HepG2 (cell line): Measurements from ENCODE around the gene STARD10. TPM values are rescaled to one million over a fixed set of nuclear protein-coding genes. Genes with fewer than 3 reads are reported as not detected.

Experiments used
- CCDC6 ChIP-seq: sonication (generic); formaldehyde crosslinking; IDR thresholded peaks from 2 replicates; pipeline ENCODE4 v1.8.1; 2022; ENCODE audit warnings: mild to moderate bottlenecking, missing genetic modification reagents, moderate library complexity
- EED ChIP-seq: sonication (generic); formaldehyde crosslinking; IDR thresholded peaks from 2 replicates; pipeline ENCODE4 v1.5.0; 2020; ENCODE audit warnings: mild to moderate bottlenecking, missing genetic modification reagents
- ELF4 ChIP-seq: sonication (generic); formaldehyde crosslinking; IDR thresholded peaks from 2 replicates; pipeline ENCODE4 v1.5.0; 2020; ENCODE audit warnings: missing genetic modification reagents, mild to moderate bottlenecking, moderate library complexity, borderline replicate concordance
- FOSL2 ChIP-seq: sonication (generic); formaldehyde crosslinking; IDR thresholded peaks from 2 replicates; pipeline ENCODE4 v1.4.0; 2020; ENCODE audit warnings: missing genetic modification reagents
- GFI1 ChIP-seq: sonication (generic); formaldehyde crosslinking; IDR thresholded peaks from 2 replicates; pipeline ENCODE4 v1.5.0; 2020; ENCODE audit warnings: missing genetic modification reagents, mild to moderate bottlenecking, borderline replicate concordance
- HIVEP1 ChIP-seq: sonication (generic); formaldehyde crosslinking; IDR thresholded peaks from 2 replicates; pipeline ENCODE4 v1.4.0; 2020; ENCODE audit warnings: mild to moderate bottlenecking, missing genetic modification reagents
- HMG20A ChIP-seq: IDR thresholded peaks from 2 replicates; pipeline ENCODE4 v1.6.1; 2016; ENCODE audit warnings: borderline replicate concordance
- HNRNPL ChIP-seq: fragments of 200-400 bp; formaldehyde crosslinking; IDR thresholded peaks from 2 replicates; pipeline ENCODE4 v1.6.1; 2017; ENCODE audit warnings: mild to moderate bottlenecking, low read depth, low read length
- KLF6 ChIP-seq: IDR thresholded peaks from 2 replicates; pipeline ENCODE4 v1.8.0; 2016; ENCODE audit warnings: missing biosample characterization, missing genetic modification reagents
- LCORL ChIP-seq, 2 experiments: fragments of 450-650 bp in 1 of 2; sonication (generic) in 1 of 2; formaldehyde crosslinking in 1 of 2; IDR thresholded peaks; 2 replicates each; pipeline versions ENCODE4 v1.5.0 to v1.6.1; 2017 to 2020; ENCODE audit warnings: antibody characterized with exemption in 1 of 2, missing genetic modification reagents in 1 of 2
- MIXL1 ChIP-seq: IDR thresholded peaks from 2 replicates; pipeline ENCODE4 v1.6.1; 2016
- NFE2L2 ChIP-seq: fragments of 150-350 bp; IDR thresholded peaks from 2 replicates; pipeline ENCODE4 v1.6.1; 2014; ENCODE audit warnings: low read length
- NONO ChIP-seq, 2 experiments: fragments of 450-650 bp in 1 of 2; sonication (generic) in 1 of 2; formaldehyde crosslinking in 1 of 2; IDR thresholded peaks in 1 of 2; conservative IDR thresholded peaks in 1 of 2; 2 replicates each; pipeline versions ENCODE4 v1.6.1 to v1.8.0; 2017 to 2022; ENCODE audit warnings: mild to moderate bottlenecking in 1 of 2, missing genetic modification reagents in 1 of 2, moderate library complexity in 1 of 2
- PRPF4 ChIP-seq: fragments of 200-400 bp; formaldehyde crosslinking; IDR thresholded peaks from 2 replicates; pipeline ENCODE4 v1.6.1; 2016; ENCODE audit warnings: low read length, low read depth; ENCODE audit not compliant: poor library complexity, severe bottlenecking
- SAP130 ChIP-seq: IDR thresholded peaks from 2 replicates; pipeline ENCODE4 v1.6.1; 2016; ENCODE audit warnings: low read depth
- SIN3A ChIP-seq: IDR thresholded peaks from 2 replicates; pipeline ENCODE4 v1.6.1; 2011; ENCODE audit warnings: low read depth, mild to moderate bottlenecking, control low read depth, low read length, borderline replicate concordance
- ZBTB37 ChIP-seq: sonication (generic); formaldehyde crosslinking; IDR thresholded peaks from 2 replicates; pipeline ENCODE4 v1.4.0; 2020; ENCODE audit warnings: mild to moderate bottlenecking, missing genetic modification reagents
- ZFP62 ChIP-seq: sonication (generic); formaldehyde crosslinking; IDR thresholded peaks from 2 replicates; pipeline ENCODE4 v1.4.0; 2020; ENCODE audit warnings: missing genetic modification reagents
- ZNF138 ChIP-seq: sonication (generic); formaldehyde crosslinking; IDR thresholded peaks from 2 replicates; pipeline ENCODE4 v1.5.0; 2020; ENCODE audit warnings: mild to moderate bottlenecking, low read depth, missing genetic modification reagents
- ZNF143 ChIP-seq: sonication (generic); formaldehyde crosslinking; IDR thresholded peaks from 2 replicates; pipeline ENCODE4 v1.4.0; 2020; ENCODE audit warnings: missing genetic modification reagents
- ZNF224 ChIP-seq: sonication (generic); formaldehyde crosslinking; IDR thresholded peaks from 2 replicates; pipeline ENCODE4 v1.5.0; 2020; ENCODE audit warnings: mild to moderate bottlenecking, missing genetic modification reagents
- ZNF274 ChIP-seq: sonication (generic); formaldehyde crosslinking; IDR thresholded peaks from 2 replicates; pipeline ENCODE4 v1.5.1; 2020; ENCODE audit warnings: mild to moderate bottlenecking, missing genetic modification reagents
- ZNF335 ChIP-seq: sonication (generic); formaldehyde crosslinking; IDR thresholded peaks from 2 replicates; pipeline ENCODE4 v1.4.0; 2020; ENCODE audit warnings: missing genetic modification reagents
- ZNF451 ChIP-seq: sonication (generic); formaldehyde crosslinking; IDR thresholded peaks from 2 replicates; pipeline ENCODE4 v1.5.0; 2020; ENCODE audit warnings: mild to moderate bottlenecking, missing genetic modification reagents
- ZNF510 ChIP-seq: sonication (generic); formaldehyde crosslinking; IDR thresholded peaks from 2 replicates; pipeline ENCODE4 v1.4.0; 2020; ENCODE audit warnings: low read depth, mild to moderate bottlenecking, missing genetic modification reagents
- ZNF614 ChIP-seq: IDR thresholded peaks from 2 replicates; pipeline ENCODE4 v1.6.1; 2018; ENCODE audit warnings: missing biosample characterization, missing genetic modification reagents, inconsistent platforms, borderline replicate concordance
- ZNF644 ChIP-seq: IDR thresholded peaks from 2 replicates; pipeline ENCODE4 v1.6.1; 2016; ENCODE audit warnings: low read depth
- ZNF777 ChIP-seq: sonication (generic); formaldehyde crosslinking; IDR thresholded peaks from 2 replicates; pipeline ENCODE4 v1.4.0; 2020; ENCODE audit warnings: missing genetic modification reagents
- ZNF850 ChIP-seq: sonication (generic); formaldehyde crosslinking; conservative IDR thresholded peaks from 2 replicates; pipeline ENCODE4 v1.9.0; 2021; ENCODE audit warnings: mild to moderate bottlenecking, missing genetic modification reagents
- ZNF878 ChIP-seq: sonication (generic); formaldehyde crosslinking; IDR thresholded peaks from 2 replicates; pipeline ENCODE4 v1.8.1; 2023; ENCODE audit warnings: mild to moderate bottlenecking, missing genetic modification reagents, moderate library complexity
- polyA plus RNA-seq, 8 experiments: library from polyadenylated mRNA; depleted of rRNA in 3 of 8; stranded (reverse) in 7 of 8; unstranded in 1 of 8; fragments of >200 nt; fragmentation: Illumina TruSeq in 4 of 8; extraction: Trizol in 4 of 8; gene quantifications; 2 replicates each; pipeline versions ENCODE4 v1.2.1 to v1.2.3, GENCODE V29; 2011 to 2016; ENCODE audit warnings: low read depth in 4 of 8, missing spikeins in 1 of 8, mixed read lengths in 1 of 8; ENCODE audit not compliant: insufficient read depth in 1 of 8
- total RNA-seq, 5 experiments: library from RNA; depleted of rRNA; stranded (reverse); fragments of >200 nt; fragmentation: Illumina TruSeq; extraction: Trizol; gene quantifications; 2 replicates each; pipeline ENCODE4 v1.2.3, GENCODE V29; 2016; ENCODE audit warnings: low read depth in 1 of 5

Gene STARD10
- total and polyA plus RNA-seq, 2 of the 13 experiments (the other 11 are each of a cell fraction or from before 2014, with no cell fraction given), result 260 to 341 TPM

- no peak for TF ChIP-seq PRPF4
- TF ChIP-seq HIVEP1 (CRISPR knock-in tag), result no peak
- TF ChIP-seq HMG20A (CRISPR knock-in tag), result no peak
- TF ChIP-seq SIN3A, result peak; percentile 65; the same call in 1 of the 2 replicates
- TF ChIP-seq ZNF850, result no peak
- TF ChIP-seq ZNF777 (CRISPR knock-in tag), result peak; percentile 33; the same call in 1 of the 2 replicates
- TF ChIP-seq MIXL1 (CRISPR knock-in tag), result 0 out of 2 replicates have a peak, but pooled peaks have one; percentile 35
- TF ChIP-seq ZNF614, result no peak
- no peak for TF ChIP-seq NONO (IDR thresholded peaks at IDR 0.05)
- TF ChIP-seq NONO (CRISPR knock-in tag; conservative IDR thresholded peaks at IDR 0.05), result 0 out of 2 replicates have a peak, but pooled peaks have one; percentile 26
- peak; percentile 79 for TF ChIP-seq HNRNPL
- TF ChIP-seq SAP130, result peak; percentile 80
- no peak for TF ChIP-seq LCORL (IDR thresholded peaks at IDR 0.05)
- TF ChIP-seq LCORL (CRISPR knock-in tag; IDR thresholded peaks at IDR 0.05), result no peak; the same call in 1 of the 2 replicates
- no peak for TF ChIP-seq ELF4 (CRISPR knock-in tag)
- TF ChIP-seq KLF6 (CRISPR knock-in tag), result no peak
- TF ChIP-seq ZNF335 (CRISPR knock-in tag), result no peak
- TF ChIP-seq ZNF138, result 0 out of 2 replicates have a peak, but pooled peaks have one; percentile 36
- TF ChIP-seq NFE2L2, result no peak
- peak; percentile 30; the same call in 1 of the 2 replicates for TF ChIP-seq ZNF274 (CRISPR knock-in tag)
- TF ChIP-seq ZNF510 (CRISPR knock-in tag), result no peak
- TF ChIP-seq FOSL2 (CRISPR knock-in tag), result peak; percentile 37
- TF ChIP-seq ZNF878 (CRISPR knock-in tag), result no peak
- no peak for TF ChIP-seq GFI1
- TF ChIP-seq ZNF644 (CRISPR knock-in tag), result peak; percentile 7; the same call in 1 of the 2 replicates
- TF ChIP-seq ZNF143, result peak; percentile 2; the same call in 1 of the 2 replicates
- no peak for TF ChIP-seq ZBTB37
- TF ChIP-seq ZNF224 (CRISPR knock-in tag), result no peak
- TF ChIP-seq CCDC6 (CRISPR knock-in tag), result peak; percentile 40
- TF ChIP-seq EED, result no peak
- TF ChIP-seq ZNF451 (CRISPR knock-in tag), result no peak
- no peak for TF ChIP-seq ZFP62 (CRISPR knock-in tag)
Measured at GRCh38 chr11:72812967-72813739, 19.3 kb upstream of the STARD10 start (continued).
